ENCODE data around the gene SLC17A1.

SLC17A1 gene

DNA sequence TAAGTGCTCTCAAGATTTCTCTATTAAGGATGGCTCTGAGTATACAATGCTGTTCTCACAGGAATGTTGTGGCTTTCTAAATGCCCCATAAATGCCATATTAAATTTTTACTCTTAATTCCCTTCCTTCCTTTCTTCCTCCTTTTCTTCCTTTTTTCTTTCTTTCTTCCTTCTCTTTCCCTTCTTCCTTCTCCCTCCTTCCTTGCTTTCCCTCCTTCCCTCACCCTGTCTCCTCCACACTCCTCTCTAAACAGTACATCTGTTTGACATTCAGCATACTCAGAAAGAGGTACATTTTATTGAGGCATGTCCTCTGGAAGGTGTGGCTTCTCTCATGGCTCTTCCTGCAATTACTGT is 433 bp upstream of the SLC17A1 start:
- no peak for DNase-seq (ENCODE audit: low read depth)

DNA sequence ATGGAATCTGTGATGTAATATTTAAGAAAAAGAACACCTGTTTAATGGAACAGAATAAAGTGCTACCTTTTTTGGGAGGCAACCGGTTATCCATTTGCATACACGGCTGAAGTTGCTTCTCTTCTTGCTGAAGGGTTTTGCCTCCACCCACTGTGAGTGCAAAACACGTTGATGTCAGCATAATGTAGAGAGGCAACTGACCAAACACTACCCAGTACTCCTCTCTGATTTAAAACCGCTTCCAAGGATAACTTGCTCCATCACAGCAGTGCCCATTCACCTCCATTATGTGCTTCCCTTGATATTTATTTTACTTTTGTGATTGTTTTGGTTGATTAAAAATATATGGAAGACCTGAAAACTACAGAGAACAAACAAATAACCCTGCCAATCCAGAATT is 1.4 kb downstream of the SLC17A1 start:
- no peak for DNase-seq (ENCODE audit: low read depth)

DNA sequence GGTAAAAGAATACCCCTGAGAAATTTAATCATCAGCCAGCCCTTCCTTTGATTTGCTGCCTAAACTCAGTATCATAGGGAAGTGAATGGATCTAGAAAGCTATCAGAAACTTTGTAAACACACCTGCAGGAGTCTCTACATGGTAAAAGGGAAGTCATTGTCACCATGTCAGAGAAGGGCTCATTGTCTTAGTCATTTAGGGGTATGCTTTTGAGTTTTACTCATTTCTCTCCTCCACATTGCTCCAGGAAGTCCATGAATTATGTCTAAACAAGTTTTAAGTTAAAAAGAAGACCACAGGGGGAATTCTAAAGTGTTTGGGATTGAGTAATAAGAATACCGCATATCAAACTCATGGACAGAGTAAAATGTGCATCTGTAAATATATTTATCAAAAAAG is 2.5 kb downstream of the SLC17A1 start:
- no peak for DNase-seq (ENCODE audit: low read depth)

DNA sequence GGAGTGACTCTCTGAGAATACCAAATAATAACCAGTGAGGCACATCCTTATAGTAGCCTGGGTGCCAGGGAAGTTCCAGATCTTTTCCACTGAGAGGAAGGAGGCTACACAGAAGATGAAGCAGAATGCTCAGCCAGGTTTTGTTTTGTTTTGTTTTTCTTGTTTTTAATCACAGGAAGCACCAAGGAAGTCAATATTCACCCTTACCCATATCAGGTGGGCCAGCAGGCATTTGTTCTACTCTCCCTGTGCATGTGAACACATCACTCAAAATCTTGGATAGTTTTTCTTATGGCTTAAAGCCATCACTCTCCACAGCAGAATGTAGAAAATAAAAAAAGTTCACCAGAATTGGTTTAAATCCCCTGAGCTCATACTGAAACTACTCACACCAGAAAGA is 10.5 kb downstream of the SLC17A1 start:
- DNase-seq (ENCODE audit: low read depth), result no peak

DNA sequence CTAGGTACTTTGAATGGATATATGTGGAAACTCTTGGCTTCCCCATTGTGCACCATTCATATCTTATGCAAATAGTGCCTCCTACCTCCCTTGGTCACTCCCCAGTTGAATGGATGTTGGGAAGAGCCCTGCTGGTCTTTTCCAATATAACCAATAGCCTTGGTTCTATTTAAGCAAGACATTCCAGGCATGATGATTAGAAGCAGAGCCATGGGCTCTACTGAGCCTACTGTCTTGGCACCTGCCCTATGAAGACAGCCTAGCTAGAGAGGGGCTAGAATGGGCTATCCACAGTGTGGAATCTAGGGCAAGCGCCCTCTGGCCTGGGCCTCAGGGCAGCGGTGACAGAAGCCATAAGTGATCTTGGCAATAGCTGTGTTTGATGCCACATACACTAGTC is 15.6 kb downstream of the SLC17A1 start:
- no peak for DNase-seq (ENCODE audit: low read depth)

DNA sequence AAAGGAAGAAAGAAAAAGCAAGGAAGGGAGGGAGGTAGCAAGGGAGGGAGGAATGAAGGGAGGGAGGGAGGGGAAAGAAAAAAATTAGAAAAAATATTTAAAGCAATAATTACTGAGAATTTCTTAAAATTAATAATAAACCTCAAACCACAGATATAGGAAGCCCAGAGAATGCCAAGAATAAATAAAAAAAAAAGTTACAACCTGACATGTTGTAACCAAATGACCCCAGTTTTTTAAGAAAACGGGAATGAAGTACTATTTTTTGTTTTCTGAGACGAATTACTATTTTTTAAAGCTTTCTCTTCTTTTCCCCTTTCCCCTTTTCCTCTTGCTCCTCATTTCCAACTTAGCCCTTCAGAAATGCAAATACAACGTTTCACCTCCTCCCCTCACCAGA is 16.7 kb downstream of the SLC17A1 start:
- no peak for DNase-seq (ENCODE audit: low read depth)

DNA sequence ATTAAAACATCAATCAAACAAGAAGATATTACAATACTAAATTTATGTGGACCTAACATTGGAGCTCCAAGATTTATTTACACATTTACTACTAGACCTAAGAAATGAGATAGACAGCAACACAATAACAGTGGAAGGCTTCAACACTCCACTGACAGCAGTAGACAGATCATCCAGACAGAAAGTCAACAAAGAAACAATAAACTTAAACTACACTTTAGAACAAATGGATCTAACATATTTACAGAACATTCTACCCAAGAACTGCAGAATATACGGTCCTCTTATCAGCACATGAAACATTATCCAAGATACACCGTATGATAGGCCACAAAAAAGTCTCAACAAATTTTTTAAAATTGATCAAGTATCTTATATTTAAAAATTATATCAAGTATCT is 27.0 kb downstream of the SLC17A1 start:
- DNase-seq (ENCODE audit: low read depth), result no peak

DNA sequence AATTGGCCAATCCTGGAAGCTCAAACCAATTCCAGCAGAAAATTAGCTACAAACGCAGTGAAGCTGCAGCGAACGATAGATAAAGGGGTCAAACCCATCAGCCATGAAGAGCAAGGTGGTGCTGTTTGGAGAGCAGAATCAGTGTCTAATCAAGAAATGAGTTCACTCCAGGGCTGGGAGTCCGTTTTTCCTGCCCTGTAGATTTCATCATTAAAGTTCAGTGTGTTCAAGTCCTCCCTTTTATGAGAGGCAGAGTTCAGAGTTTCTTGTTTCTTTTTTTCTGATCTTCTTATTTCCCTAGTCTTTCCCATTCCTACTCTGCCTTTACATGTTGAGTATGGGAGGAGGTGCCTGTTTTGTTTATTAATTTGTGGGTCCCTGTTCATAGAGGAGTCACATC is 30.4 kb downstream of the SLC17A1 start:
- DNase-seq (ENCODE audit: low read depth), result no peak

DNA sequence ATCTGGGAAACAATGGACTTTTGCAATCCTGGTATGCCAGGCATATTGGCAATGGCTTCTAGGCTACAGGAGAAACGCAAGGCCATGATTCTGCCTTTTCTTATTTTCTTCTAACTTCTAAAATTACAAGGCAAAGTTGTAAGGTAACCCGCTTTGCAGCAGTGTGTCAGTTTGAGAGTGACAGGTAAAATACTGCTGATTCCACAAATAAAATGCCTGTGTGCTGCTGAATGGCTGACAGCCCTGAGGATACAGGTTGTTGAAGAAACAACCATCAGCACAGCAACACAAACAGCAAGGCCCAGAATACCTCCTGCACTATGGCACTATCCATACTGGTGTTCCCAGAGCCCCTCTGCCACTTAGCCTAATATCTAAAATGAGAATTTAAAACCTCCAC is 37.1 kb downstream of the SLC17A1 start:
- no peak for DNase-seq (ENCODE audit: low read depth)

DNA sequence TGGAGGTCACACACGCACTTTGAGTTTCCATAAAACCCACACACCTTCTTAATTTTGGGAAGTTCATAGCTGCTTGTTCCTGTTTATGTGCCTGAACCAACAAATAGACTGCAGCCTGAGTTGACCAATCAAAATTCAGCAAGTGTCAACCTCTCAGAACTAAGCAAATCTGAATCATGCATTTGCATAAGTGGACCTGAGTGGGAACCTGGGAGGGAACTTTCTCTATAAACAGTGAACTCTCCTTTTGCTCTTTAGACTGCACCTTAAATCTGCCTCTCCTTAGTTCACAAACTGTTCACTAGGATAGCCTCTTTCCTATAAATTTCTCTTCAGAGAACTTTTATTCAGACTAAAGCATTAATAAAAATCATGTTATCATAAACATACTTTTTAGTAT is 37.9 kb downstream of the SLC17A1 start:
- no peak for DNase-seq (ENCODE audit: low read depth)

DNA sequence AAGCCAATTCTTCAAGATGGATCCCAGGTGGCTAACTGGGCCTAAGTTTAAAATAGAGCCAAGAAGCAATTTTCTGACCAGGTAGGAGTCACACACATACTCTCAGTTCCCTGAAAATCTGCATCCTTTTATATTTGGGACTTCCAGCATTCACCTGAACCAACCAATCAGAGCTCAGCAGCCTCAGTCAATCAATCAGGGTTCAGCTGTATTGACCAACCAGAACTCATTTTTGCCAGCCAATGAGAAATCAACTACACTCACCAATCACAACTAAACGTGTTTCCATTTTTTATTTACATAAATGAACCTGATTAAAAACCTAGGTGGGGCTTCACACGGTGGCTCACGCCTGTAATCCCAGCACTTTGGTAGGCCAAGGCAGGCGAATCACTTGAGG is 39.8 kb downstream of the SLC17A1 start:
- DNase-seq (ENCODE audit: low read depth), result no peak

DNA sequence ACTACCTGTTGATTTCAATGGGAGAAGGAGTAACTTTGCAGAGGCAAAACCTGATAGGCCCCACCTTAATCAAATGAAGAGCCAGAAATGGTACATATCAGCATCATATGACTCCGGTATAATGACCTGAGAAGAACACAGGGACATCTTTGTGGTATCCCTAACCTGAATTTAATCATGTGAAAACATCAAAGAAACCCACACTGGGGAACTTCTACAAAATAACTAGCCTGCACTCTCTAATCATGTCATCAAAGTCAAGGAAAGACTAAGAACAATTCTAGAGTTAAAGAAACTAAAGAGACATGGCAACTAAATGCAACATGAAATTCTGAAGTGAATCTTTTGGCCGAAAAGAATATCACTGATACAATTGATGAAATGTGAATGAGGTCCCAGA is 42.4 kb downstream of the SLC17A1 start:
- DNase-seq (ENCODE audit: low read depth), result no peak

DNA sequence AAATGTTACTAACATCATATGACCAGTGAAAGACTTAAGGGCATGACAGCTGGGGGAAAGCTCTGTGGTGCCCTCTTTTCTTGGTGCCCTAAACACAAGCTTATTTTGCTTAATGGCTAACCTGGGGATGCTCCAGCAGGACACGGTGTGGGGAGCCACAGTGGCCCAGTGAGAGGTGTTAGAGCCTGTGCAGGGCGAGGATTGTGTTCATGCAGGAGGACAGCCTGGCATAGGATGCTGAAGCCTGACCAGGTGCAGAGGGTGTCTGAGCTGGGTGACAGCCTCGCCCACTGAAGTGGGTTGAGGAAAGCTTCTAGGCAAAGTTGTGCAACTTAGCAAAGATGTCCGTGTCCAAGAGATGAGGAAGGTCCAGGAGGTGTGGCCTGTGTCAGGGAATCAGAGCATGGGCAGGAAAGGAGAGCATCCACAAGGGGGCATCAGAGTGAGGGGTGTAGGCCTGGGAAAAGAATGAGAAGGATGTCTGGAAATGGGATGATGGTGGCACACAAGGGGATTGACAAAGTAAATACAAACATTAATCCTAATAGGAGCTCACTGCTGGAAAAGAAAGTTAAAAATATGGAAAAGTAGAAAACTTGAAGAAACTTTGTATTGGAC is 43.4 kb downstream of the SLC17A1 start:
- DNase-seq (ENCODE audit: low read depth), result peak; percentile 22

DNA sequence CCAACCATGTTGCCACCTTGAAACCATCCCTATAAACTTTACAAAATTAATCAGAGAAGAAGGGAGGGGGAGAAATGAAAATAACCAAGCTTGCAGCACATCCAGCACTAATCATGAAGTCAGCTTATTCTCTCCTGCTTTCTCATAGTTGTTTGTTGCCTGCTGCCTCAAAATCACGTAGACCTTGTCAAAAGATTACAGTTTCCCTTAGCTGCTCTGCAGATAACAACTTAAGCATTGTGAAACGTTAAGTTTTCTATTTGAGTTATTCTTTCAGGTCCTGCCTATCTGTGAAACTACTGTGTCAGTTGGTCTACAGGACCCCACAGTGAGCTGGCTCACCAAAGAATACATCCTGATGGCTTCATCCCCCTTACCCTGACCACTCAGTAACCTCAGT is 44.4 kb downstream of the SLC17A1 start:
- DNase-seq (ENCODE audit: low read depth), result no peak

DNA sequence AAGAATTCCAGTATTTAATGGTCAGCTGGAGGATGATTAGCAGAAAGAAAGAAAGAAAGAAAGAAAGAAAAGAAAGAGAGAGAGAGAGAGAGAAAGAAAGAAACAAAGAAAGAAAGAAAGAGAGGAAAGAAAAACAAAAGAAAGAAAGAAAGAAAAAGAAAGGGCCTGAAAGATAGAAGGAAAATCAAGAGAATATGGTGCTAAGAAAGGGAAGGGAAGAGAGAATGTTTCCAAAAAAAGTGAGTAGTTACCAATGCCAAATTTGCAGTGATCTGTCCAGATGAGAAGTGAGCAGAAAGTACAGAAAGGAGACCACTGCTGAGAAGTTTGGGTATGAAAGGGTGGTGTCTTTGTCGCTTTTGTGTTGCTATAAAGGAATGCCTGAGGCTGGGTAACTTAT is 50.7 kb downstream of the SLC17A1 start:
- DNase-seq (ENCODE audit: low read depth), result no peak

DNA sequence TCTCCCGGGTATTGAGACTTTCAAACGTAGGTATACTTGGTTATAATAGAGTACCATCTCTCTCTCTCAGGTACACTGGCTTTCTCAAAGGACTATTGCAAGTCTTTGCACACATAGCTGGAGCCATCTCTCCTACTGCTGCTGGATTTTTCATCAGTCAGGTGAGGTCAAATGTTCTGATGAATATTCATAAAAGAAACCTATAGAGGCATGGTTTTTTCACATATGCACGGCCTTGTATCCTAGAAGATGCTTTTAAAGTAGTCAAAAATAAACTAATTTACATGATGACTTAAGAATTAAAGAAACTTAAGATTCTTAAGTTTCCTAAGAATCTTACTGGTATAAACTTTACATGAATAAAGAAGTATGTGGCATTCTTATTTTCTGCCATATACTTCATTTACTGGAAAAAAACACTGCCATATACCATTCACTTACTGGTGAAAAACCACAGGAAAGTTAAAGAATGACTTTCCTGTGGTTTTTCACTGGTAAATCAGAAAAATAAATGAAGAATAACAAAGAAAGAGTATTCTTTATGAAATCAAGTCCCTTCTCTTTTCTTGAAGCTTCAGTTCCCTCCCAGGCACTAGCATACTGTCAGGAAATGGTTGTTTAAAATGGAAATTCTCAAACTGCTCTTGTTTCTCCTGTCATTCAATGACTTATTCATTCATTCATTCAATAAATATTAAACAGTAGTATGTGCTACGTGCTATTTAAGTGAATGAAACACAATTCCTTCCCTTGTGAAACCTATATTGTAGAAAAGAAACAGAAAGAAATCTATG is 53.8 kb downstream of the SLC17A1 start:
- DNase-seq (ENCODE audit: low read depth), result no peak

DNA sequence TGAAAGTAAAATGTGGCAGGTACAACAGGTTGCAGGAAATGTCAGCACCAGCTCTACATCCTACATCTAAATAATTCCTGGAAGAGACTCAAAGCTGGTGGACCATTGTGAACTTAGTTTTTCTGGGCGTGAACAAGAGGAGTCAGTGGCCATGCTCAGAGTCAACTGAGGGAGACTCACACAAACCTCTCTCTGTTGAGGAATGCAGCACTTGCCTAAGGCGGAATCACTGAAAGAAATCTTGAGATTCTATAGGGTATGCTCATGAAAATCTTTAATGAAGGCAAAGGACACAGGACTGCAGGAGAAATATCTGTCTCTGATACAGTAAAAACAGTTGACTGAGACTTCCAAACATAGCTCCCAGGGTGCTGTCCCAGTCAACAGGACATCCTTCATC is 54.8 kb downstream of the SLC17A1 start:
- DNase-seq (ENCODE audit: low read depth), result no peak

DNA sequence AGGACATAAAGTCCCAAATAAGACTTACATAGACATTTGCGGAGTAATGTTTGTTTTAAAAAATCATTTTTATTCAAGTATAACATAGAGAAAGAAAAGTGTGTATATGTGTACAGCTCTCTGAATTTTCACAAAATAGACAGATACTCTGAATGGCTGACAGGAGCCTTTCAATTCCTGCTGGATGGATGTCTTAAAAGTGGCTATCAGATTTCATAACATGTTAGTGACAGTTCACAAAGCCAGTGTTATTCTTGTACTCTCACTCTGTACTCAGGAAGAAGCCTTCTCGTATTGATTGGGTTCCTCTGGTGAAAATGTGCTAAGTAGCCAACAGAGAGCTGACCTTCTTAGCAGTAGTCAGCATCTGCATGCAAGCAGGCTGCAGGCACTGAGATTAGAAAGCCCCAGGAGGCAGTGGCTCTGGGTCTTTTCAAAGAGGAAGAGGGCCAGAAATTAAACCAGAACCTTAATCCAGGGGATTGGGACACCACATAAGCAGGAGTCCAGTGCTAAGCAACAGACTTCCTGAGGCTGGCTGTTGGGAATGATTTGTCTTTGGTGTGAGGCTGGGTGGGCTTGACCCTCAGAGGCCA is 57.6 kb downstream of the SLC17A1 start:
- no peak for DNase-seq (ENCODE audit: low read depth)

DNA sequence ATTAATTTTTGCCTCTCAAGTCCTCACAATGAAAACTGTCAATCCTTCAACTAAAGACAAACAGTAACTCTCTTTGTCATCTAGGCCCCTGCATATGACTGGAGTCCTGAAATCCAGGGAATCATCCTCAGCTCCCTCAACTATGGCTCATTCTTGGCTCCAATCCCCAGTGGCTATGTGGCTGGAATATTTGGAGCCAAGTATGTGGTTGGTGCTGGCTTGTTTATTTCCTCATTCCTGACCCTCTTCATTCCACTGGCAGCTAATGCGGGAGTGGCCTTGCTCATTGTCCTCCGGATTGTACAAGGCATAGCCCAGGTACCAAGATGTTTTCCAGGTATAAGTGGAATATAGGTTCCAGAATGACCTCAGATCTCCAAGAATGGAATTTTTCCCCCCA is 61.9 kb downstream of the SLC17A1 start:
- DNase-seq (ENCODE audit: low read depth), result no peak

DNA sequence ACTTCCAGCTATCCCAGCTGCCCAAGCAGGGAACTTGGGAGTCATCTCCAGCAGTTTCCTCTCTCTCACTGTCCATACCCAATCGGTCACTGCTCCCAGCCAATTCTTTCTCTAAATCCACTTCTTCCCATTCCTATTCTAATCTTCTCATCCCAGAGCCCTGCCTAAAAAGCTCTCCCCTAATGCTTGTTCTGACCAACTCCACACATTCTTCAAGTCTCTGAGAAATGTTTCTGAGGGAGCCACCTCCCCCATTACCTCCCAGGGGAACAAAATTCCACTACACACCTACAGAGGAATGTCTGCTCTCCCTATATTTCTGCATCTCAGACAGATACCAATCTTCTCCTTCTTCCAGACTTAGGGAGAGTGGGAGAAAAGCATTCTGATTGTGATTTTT is 63.3 kb downstream of the SLC17A1 start:
- no peak for DNase-seq (ENCODE audit: low read depth)

DNA sequence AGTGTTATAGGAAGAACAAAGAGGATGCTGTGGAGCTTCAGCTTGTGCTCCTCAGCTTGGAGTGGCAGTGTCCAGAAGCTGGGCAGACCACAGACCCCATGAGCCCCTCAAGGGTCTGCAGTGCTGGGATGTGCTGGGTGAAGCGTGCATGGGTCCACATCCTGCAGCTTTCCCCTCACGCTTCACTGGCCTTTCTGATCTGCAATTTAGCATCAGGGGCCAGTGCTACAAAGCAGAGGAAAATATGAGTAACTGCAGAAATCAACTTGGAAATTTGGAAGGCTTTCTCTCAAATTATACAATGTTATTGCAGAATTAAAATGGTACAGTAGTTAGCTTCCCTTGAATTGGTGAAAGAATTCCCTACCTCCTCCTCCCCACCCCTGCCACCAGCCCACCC is 67.2 kb downstream of the SLC17A1 start:
- DNase-seq (ENCODE audit: low read depth), result no peak

DNA sequence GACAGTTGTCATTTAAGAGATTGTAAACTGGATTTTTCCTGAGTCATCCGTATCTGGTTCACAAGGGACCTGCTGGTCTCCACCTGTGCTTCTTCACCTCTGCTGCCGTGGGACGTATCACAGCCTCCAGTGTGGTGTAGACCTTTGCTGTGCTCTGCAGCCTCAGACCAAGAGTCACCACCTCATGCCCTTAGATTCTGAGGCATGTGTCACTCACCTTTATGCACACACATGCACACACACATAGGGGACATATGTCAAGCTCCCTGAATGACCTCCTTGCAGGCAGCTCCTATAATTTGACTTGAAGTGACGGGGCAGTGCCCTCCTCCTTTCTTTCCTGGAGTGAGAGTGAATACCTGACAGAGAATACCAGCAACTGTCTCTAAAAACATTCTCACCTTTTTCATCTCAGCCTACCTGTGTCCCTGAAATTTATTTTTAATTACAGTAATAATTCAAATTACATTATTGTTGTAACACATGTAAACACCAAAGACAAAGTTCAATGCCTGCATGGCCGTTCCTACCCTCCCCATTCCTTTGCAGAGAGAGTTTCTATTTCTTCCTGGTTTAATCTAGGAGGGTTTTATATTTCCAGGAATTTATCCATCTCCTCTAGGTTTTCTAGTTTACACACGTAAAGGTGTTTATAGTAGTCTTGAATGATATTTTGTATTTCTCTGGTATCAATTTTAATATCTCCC is 73.8 kb downstream of the SLC17A1 start:
- DNase-seq (ENCODE audit: low read depth), result no peak
